Measurements from ENCODE around the gene ANKFY1.

GRCh38 chr17:4154201-4154600 lies 109.6 kb downstream of the ANKFY1 start:
- TF ChIP-seq POLR2A (IDR thresholded peaks at IDR 0.05) (no peak), CTCF (IDR thresholded peaks at IDR 0.05) (no peak), POLR2AphosphoS5 (IDR thresholded peaks at IDR 0.05) (no peak), EP300 (IDR thresholded peaks at IDR 0.05) (no peak)
